HG03060 (cell line): Measurements from ENCODE around the gene MILR1.
A peak's percentile ranks its signal among the peaks of the same experiment; 100 is the strongest.
"Not testable (repeated sequence)": the region's sequence is repeated elsewhere in the genome, so short reads cannot be mapped to it uniquely, and the experiment has no call there.

ENCODE experiments used
- ATAC-seq: cut with Tn5 transposase; IDR thresholded peaks from one replicate; pipeline ENCODE4 v1.9.1; 2021; ENCODE audit warnings: low read depth, moderate number of reproducible peaks; ENCODE audit not compliant: unreplicated experiment

Gene MILR1

GRCh38 chr17:64466019-64466735 is 17.3 kb downstream of the MILR1 start:
- ATAC-seq = no peak

DNA sequence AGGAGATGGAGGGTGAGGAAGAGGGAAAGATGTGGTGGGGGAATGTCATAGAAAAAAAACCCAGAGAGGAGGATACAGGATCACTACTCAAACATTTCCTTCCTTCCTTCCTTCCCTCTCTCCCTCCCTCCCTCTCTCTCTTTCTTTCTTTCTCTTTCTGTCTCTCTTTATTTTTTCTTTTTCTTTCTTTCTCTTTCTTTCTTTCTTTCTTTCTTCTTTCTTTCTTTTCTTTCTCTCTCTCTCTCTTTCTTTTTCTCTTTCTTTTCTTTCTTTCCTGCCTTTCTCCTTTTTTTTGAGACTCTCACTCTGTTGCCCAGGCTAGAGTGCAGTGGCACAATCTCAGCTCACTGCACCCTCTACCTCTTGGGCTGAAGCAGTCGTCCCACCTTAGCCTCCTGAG is 17.9 kb downstream of the MILR1 start:
- ATAC-seq = not testable (repeated sequence)

DNA sequence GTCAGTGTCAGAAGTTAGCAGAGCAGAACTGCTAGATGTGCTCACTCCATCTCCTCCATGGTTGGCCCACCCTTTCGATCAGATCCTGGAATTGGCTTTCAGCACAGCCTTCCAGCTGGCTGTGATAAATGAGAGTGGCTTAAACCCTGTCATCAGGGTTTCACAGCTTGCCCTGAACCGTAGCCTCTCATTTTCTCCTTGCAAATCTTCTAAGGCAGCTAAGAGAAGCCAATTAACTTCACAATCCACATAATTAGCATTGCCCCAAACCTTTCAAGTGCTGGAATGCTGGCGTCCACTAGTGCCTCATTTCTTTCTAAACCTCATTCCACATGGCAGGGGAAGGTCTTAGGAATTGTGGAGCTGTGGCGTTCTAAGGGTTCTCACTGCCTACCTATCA is 21.7 kb downstream of the MILR1 start:
- no peak for ATAC-seq

- ATAC-seq = no peak
Measured at GRCh38 chr17:64471440-64471839, 22.5 kb downstream of the MILR1 start.

DNA sequence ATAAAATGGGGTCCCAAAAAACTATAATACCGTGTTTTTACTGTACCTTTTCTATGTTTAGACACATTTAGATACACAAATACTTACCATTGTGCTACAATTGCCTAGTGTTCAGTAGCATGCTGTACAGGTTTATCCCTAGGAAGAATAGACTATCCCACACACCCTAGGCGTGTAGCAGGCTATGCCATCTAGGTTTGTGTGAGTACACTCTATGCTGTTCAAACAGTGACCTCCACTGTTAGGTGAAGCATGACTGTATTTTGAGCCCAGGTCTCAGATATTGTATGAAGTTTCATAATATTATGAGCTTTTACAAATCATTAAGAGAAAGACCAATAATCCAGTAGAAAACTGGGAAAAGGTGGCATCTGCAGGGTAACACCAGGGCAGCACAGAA is 23.6 kb downstream of the MILR1 start:
- no peak for ATAC-seq

GRCh38 chr17:64477849-64478248 is 28.9 kb downstream of the MILR1 start:
- no peak for ATAC-seq

GRCh38 chr17:64480951-64481350 is 32.0 kb downstream of the MILR1 start:
- no peak for ATAC-seq

DNA sequence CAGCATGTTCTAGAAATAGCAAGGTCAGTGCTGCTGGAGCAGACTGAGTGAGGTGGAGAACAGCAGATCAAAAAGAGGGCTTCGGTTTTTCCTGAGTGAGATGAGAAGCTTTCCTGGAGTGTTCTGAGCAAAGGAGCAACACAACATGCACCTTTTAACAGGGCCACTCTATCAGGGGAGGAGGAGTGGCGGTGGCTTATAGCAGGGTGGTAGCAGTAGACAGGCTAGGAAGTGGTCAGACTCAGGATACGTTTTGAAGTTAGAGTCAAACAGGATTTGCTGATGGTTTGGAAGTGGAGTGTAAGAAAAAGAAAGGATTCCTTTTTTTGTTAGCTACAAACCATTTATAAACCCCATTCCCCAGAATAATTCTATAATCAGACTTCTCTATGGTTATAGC is 35.5 kb downstream of the MILR1 start:
- ATAC-seq = no peak

GRCh38 chr17:64488301-64488700 is 39.4 kb downstream of the MILR1 start:
- no peak for ATAC-seq

DNA sequence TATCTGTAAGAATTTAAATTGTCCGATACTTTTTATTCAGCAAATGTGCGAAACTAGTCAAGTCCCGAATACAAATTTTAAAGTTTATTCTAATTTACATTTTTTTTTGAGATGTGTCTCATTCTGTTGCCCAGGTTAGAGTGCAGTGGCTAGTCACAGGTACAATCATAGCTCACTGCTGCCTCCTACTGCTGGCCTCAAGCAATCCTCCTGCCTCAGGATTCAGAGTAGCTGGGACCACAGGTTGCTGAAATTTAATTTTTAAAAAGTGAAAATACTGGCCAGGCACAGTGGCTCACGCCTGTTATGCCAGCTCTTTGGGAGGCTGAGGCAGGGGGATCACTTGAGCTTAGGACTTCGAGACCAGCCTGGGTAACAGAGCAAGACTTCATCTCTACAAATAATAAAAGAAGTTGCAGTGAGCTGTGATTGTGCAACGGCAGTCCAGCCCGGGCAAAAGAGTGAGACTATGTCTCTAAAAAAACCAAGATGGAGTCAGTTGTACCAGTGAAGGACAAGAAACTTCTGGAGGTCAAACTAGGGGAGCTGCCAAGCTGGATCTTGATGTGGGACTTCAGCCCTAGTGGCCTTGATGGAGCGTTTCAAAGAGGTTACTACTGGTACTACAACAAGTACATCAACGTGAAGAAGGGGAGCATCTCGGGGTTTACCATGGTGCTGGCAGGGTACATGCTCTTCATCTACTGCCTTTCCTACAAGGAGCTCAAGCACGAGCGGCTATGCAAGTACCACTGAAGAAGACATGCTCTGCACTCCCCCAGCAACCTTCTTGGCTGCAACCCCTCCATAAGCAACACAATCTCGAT is 42.3 kb downstream of the MILR1 start:
- no peak for ATAC-seq

GRCh38 chr17:64491994-64492393 is 43.1 kb downstream of the MILR1 start:
- no peak for ATAC-seq

DNA sequence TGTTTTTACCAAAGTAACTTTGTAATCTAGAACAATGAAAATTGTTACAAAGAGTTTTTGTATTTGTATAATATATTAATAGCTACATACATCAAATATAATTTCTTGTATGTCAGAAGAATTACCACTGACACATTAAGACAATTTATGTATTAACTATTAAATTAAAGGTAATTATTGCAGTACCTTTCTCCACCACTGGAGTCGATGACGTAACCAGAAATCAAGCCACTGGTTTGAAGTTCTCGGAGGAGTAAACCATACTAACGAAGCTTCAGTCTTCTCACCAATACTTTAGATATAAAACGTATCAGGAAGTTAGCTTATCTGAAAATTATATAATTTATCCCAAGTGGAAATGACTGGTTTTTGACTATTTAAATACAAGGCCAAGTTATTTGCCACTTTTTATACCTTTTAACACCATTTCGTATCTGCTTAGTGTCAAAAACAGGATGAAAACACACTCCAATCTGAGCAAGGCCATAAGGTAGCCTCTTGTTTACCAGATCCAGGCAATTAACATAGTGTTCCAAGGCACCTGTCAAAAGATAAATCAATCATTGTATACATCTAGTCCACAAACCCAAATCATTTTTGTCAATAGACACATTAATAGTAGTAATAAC is 43.7 kb downstream of the MILR1 start:
- ATAC-seq = no peak

GRCh38 chr17:64494121-64494520 is 45.2 kb downstream of the MILR1 start:
- ATAC-seq = no peak

DNA sequence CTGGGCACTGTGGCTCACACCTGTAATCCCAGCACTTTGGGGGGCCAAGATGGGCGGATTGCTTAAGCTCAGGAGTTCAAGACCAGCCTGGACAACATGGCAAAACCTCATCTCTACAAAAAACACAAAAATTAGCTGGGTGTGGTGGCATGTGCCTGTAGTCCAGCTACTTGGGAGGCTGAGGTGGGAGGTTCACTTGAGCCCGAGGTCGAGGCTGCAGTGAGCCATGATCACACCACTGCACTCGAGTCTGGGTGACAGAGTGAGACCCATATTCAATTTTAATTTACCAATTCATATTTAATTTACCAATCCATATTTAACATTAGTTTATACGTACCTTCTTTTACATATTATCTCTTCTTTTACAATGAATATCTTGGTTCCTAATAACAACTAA is 46.4 kb downstream of the MILR1 start:
- not testable (repeated sequence) for ATAC-seq

DNA sequence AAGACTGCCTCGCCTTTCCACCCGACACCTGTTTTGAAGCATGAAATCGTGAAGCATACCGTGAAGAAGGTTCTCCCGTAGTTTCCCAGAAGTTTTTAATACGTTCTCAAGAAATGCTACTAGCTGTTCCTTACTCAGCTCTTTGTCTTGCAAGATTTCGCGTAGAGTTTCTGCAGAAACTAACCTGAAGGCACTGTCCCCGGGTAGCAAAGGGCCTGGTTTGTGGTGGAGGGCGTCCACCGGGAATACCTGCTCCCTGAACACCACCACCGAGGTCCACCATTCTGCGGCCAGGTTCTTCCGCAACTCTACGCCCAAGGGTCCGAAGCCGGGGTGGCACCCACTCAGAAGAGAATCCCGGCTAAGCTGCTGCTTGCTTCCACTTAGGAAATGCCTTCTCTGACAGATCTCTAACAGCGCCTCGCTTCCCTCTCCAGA is 47.5 kb downstream of the MILR1 start:
- no peak for ATAC-seq

DNA sequence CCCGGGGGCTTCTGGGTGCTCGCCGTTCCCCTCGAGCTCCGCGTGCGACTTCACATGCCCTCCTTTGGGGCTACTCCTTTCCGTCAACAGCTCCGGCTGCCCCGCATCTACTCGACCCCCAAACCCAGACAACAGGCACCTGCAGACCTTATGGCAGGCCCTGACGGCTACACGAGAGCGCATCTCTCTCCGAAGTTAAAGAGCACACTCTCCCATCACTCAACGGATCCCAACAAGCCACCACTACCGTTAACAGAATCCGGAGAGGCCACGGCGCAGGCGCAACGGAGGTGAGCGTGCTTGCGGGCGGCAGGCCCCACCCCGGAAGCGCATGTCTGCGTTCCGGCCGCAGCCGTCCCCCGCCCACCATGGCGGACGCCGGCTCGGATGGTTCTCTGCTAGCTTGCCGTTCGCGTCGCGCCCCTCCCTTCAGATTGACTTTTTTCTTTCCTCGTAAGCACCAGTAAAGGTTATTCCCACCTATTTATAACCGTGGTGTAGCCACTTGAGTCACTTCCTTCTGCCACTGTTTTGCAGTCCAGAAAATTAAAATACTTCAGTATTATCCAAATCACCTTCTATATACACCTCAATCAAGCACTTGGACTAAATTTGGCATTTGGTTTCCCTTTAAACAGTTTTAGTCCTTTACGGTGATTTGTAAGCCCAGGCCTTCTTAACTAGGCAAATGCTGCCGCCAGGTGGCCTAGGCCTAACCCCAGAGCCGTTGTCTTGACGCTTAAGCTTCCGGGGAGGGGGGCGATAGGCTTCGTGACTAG is 48.1 kb downstream of the MILR1 start, which contains the start of gene POLG2:
Gene POLG2 (minus strand): TSS at position 269 of the 779 bp plus-strand sequence. CDS start 86 bp downstream, at position 183.
- peak; percentile 53 for ATAC-seq

DNA sequence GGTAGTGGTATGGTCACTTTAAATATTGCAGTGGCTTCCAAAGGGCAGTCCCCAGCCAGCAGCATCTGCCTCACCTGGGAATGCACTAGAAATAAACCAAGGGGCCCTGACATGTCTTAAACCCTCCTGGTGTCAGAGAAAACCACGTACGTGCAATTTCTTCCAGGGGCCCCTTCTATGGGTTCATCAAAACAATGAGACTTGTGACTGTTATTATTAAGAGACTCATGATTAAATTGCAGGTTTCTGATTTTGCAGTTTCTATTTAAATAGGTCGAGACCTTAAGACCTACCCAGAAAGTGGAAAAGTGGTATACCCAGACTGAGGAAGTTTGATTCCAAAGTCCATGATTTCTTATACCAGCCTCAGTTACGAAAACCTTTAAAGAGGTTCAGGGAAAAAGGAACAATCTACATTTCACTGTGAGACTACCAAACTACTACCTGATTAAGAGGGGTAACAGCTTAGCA is 48.7 kb downstream of the MILR1 start:
- ATAC-seq = no peak

DNA sequence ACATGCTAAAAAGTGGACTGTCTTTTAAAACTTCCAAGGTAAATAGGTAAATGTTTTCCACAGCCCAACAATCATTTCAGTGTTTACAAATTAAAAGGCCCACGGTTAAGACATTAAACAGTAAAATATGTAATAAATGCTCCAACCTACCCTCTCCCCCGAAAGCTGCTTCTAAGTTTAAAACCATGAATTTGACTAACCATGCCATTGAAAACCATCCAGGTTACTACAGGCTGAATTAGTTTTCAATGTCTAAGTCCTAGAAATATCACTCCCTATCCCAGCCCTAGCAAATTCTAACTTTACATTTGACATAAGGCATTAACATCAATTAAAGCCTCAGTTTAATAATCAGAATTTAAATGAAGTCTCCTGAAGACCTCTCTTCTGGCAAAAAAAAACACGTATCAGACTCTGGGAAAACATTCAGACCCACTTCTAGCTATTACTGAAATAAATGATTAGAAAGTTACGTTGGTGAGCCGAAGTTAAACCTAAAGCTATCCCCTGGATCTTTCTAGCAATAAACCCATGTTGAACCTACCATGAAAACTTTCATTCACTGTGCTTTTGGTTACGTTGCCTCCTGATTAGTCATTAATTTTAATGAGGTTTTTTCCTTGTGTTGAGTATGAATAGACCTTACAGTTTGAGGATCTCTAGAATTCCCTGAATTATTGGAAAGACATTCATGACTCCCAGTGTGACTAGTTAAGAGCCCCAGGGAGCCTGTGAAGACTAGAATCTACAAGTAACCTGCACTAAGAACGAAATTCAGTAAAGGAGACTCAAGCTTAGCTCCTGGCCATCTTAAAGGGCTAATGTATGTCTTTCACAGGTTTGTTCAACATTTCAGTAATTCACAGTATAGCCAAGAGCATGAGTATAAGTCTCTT is 49.6 kb downstream of the MILR1 start:
- no peak for ATAC-seq

GRCh38 chr17:64499805-64500486 is 51.0 kb downstream of the MILR1 start:
- no peak for ATAC-seq
